Neural progenitor cell (in vitro differentiated cells): ENCODE results near the gene ARHGAP28.

Experiments
- CTCF ChIP-seq: fragments of 200-600 bp; sonication (generic); IDR thresholded peaks from 2 replicates; pipeline ENCODE4 v1.5.1; 2017; ENCODE audit warnings: antibody characterized with exemption, mild to moderate bottlenecking
- EZH2 ChIP-seq: fragments of 200-600 bp; sonication (generic); IDR thresholded peaks from 2 replicates; pipeline ENCODE4 v1.6.1; 2017; ENCODE audit warnings: antibody characterized with exemption, mild to moderate bottlenecking, moderate library complexity

GRCh38 chr18:6855767-6856166 is 126.3 kb downstream of the ARHGAP28 start:
- no peak for TF ChIP-seq EZH2
- no peak for TF ChIP-seq CTCF
